ENCODE data around the gene MCF2L. TPM values are rescaled to one million over a fixed set of nuclear protein-coding genes. Genes with fewer than 3 reads are reported as not detected.

The MCF2L gene
- total and polyA plus RNA-seq, 10 of the 15 experiments (the other 5 are each of a cell fraction or from before 2014, with no cell fraction given), result 0.06 to 1.1 (median 0.21) TPM; not detected in 2

- RAD21 ChIA-PET (ENCODE audit: unreplicated experiment), result no interaction called here
- no peak for FAIRE-seq
- H3K27me3 ChIP-seq (replicated peaks in 1 of 2; ENCODE audit: control insufficient read depth in 2 of 2, insufficient read depth in 2 of 2, low read length in 1 of 2), result no peaks in the 10 kb centered on the region
- no peaks in the 10 kb centered on the region for H4K20me1 ChIP-seq (ENCODE audit: control insufficient read depth, insufficient read depth)
- ATAC-seq, result no peak
- H3K79me2 ChIP-seq (ENCODE audit: control insufficient read depth, insufficient read depth, low read length), result no peaks in the 10 kb centered on the region
- H3K4me2 ChIP-seq (ENCODE audit: control insufficient read depth, insufficient read depth), result no peak overlapping the region
- no peak overlapping the region for H3K4me3 ChIP-seq
- H3K4me1 ChIP-seq (ENCODE audit: control insufficient read depth, insufficient read depth, low read length), result no peaks in the 10 kb centered on the region
- in situ Hi-C loops (cut with MboI) (no loop called here), intact Hi-C loops (cut with micrococcal nuclease; ENCODE audit: unreplicated experiment) (no loop called here)
- no peak for DNase-seq (ENCODE audit: low read depth, low spot score)
- no peaks in the 10 kb centered on the region for H3K36me3 ChIP-seq (ENCODE audit: control insufficient read depth in 2 of 2, insufficient read depth in 2 of 2, low read length in 1 of 2)
- POLR2A ChIA-PET, result no interaction called here
- CTCF ChIA-PET, result no interaction called here
- H3K27ac ChIP-seq (ENCODE audit: control insufficient read depth, insufficient read depth), result no peak overlapping the region
- no peak overlapping the region for H2AFZ ChIP-seq (ENCODE audit: control insufficient read depth, low read depth, low read length)
- BruUV-seq (replicated peaks), result no TSS peak
- 82% methylated on average over 41 of the region's 41 CpGs for WGBS (ENCODE audit: insufficient coverage, insufficient replicate concordance, low lambda C conversion rate, missing lambda C conversion rate)
- SMC1A ChIA-PET (ENCODE audit: uncharacterized antibody, unreplicated experiment), result no interaction called here
- H3K9ac ChIP-seq (ENCODE audit: control insufficient read depth, insufficient read depth, low read length), result no peak overlapping the region
- H3K9me3 ChIP-seq (replicated peaks; ENCODE audit: control insufficient read depth, insufficient read depth, low read length), result no peaks in the 10 kb centered on the region
- TF ChIP-seq CHD4 (IDR thresholded peaks at IDR 0.05) (no peak), KDM1A (IDR thresholded peaks at IDR 0.05; ENCODE audit: borderline replicate concordance) (no peak), TCF12 (IDR thresholded peaks at IDR 0.05; ENCODE audit: low read depth, low read length) (no peak), BCL11A (IDR thresholded peaks at IDR 0.05; ENCODE audit: low read depth, low read length) (no peak), RFX5 (IDR thresholded peaks at IDR 0.05; ENCODE audit: low read depth, low read length) (no peak), YBX1 (IDR thresholded peaks at IDR 0.05) (no peak), CUX1 (IDR thresholded peaks at IDR 0.05; ENCODE audit: insufficient replicate concordance, low read depth, low read length) (no peak), SKIL (IDR thresholded peaks at IDR 0.05; ENCODE audit: low read depth, poor library complexity, severe bottlenecking) (no peak), RAD51 (IDR thresholded peaks at IDR 0.05) (no peak), POLR2A (IDR thresholded peaks at IDR 0.05; ENCODE audit: low read depth, low read length) (no peak), YY1 (IDR thresholded peaks at IDR 0.05; ENCODE audit: low read depth, low read length) (no peak), RB1 (IDR thresholded peaks at IDR 0.05; ENCODE audit: borderline replicate concordance) (no peak), NRF1 (conservative IDR thresholded peaks at IDR 0.05; ENCODE audit: low read depth, low read length) (no peak)
- TF ChIP-seq, protein P1, sequence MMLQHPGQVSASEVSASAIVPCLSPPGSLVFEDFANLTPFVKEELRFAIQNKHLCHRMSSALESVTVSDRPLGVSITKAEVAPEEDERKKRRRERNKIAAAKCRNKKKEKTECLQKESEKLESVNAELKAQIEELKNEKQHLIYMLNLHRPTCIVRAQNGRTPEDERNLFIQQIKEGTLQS (IDR thresholded peaks at IDR 0.05; ENCODE audit: borderline replicate concordance, extremely low read depth, low read depth, low read length), result no peak
Measured at GRCh38 chr13:113069861-113070805, 101.1 kb downstream of the MCF2L start.
